GM12878 (cell line): Measurements from ENCODE around the gene ERI2. TPM values are rescaled to one million over a fixed set of nuclear protein-coding genes. Genes with fewer than 3 reads are reported as not detected.

Source experiments
- ATF7 ChIP-seq: fragments of 450-650 bp; IDR thresholded peaks from 2 replicates; pipeline ENCODE4 v1.6.1; 2016; ENCODE audit warnings: low read depth, mild to moderate bottlenecking
- BCL11A ChIP-seq: IDR thresholded peaks from 2 replicates; pipeline ENCODE4 v1.6.1; 2011; ENCODE audit warnings: low read depth, low read length
- CBX3 ChIP-seq: fragments of 200-600 bp; sonication (generic); IDR thresholded peaks from 2 replicates; pipeline ENCODE4 v1.6.1; 2016; ENCODE audit warnings: low read depth, borderline replicate concordance
- CREB1 ChIP-seq: IDR thresholded peaks from 2 replicates; pipeline ENCODE4 v1.6.1; 2012; ENCODE audit warnings: low read depth, mild to moderate bottlenecking, inconsistent platforms
- CREM ChIP-seq: IDR thresholded peaks from 2 replicates; pipeline ENCODE4 v1.6.1; 2014; ENCODE audit warnings: antibody characterized with exemption, low read depth
- EGR1 ChIP-seq, 2 experiments: IDR thresholded peaks; 1 replicate in 1 of 2; 2 replicates in 1 of 2; pipeline ENCODE4 v1.6.1; 2011 to 2012; ENCODE audit warnings: low read depth in 2 of 2, low read length in 2 of 2, borderline replicate concordance in 1 of 2, mild to moderate bottlenecking in 1 of 2, moderate library complexity in 1 of 2
- ESRRA ChIP-seq: IDR thresholded peaks from 2 replicates; pipeline ENCODE4 v1.6.1; 2012; ENCODE audit warnings: mild to moderate bottlenecking, low read length, improper control_type of control experiment
- EZH2 ChIP-seq: IDR thresholded peaks from 2 replicates; pipeline ENCODE4 v1.6.1; 2012; ENCODE audit warnings: low read depth, mild to moderate bottlenecking, control low read depth, inconsistent platforms, low read length, borderline replicate concordance; ENCODE audit not compliant: control insufficient read depth
- HDAC2 ChIP-seq: fragments of 200-600 bp; sonication (generic); IDR thresholded peaks from 2 replicates; pipeline ENCODE4 v1.6.1; 2017
- IKZF2 ChIP-seq, 2 experiments: fragments of 450-650 bp; IDR thresholded peaks; 2 replicates each; pipeline ENCODE4 v1.6.1; 2017; ENCODE audit warnings: mild to moderate bottlenecking in 2 of 2, moderate library complexity in 2 of 2
- IRF4 ChIP-seq: IDR thresholded peaks from 2 replicates; pipeline ENCODE4 v1.6.1; 2011; ENCODE audit warnings: low read depth, low read length
- MLLT1 ChIP-seq: fragments of 450-650 bp; IDR thresholded peaks from 2 replicates; pipeline ENCODE4 v1.6.1; 2016; ENCODE audit warnings: mild to moderate bottlenecking
- MTA3 ChIP-seq: IDR thresholded peaks from 2 replicates; pipeline ENCODE4 v1.6.1; 2012; ENCODE audit warnings: low read length, inconsistent platforms, borderline replicate concordance
- NKRF ChIP-seq: fragments of 450-650 bp; conservative IDR thresholded peaks from 2 replicates; pipeline ENCODE4 v1.6.1; 2017; ENCODE audit warnings: mild to moderate bottlenecking, moderate library complexity
- RB1 ChIP-seq: fragments of 450-650 bp; formaldehyde crosslinking; IDR thresholded peaks from 2 replicates; pipeline ENCODE4 v1.6.1; 2017; ENCODE audit warnings: mild to moderate bottlenecking, borderline replicate concordance
- RFX5 ChIP-seq: IDR thresholded peaks from 2 replicates; pipeline ENCODE4 v1.6.1; 2011; ENCODE audit warnings: low read depth, low read length, improper control_type of control experiment
- SKIL ChIP-seq: fragments of 450-650 bp; IDR thresholded peaks from 2 replicates; pipeline ENCODE4 v1.6.1; 2017; ENCODE audit warnings: mild to moderate bottlenecking, low read depth, inconsistent platforms; ENCODE audit not compliant: poor library complexity, severe bottlenecking
- TCF3 ChIP-seq: IDR thresholded peaks from 2 replicates; pipeline ENCODE4 v1.6.1; 2012; ENCODE audit warnings: low read depth, mild to moderate bottlenecking, low read length, borderline replicate concordance; ENCODE audit not compliant: insufficient read depth
- ZBTB11 ChIP-seq: fragments of 450-650 bp; formaldehyde crosslinking; IDR thresholded peaks from 2 replicates; pipeline ENCODE4 v1.5.0; 2022; ENCODE audit warnings: mild to moderate bottlenecking, missing genetic modification characterization
- ZNF217 ChIP-seq: fragments of 450-650 bp; IDR thresholded peaks from 2 replicates; pipeline ENCODE4 v1.6.1; 2017; ENCODE audit warnings: antibody characterized with exemption, mild to moderate bottlenecking
- ZZZ3 ChIP-seq: IDR thresholded peaks from 2 replicates; pipeline ENCODE4 v1.6.1; 2011; ENCODE audit warnings: low read depth; ENCODE audit not compliant: control insufficient read depth, insufficient read length
- polyA plus RNA-seq, 11 experiments: library from polyadenylated mRNA; depleted of rRNA in 4 of 11; unstranded in 6 of 11; stranded (reverse) in 5 of 11; fragments of >200 nt; fragmentation: Nextera tagmentation in 4 of 11; fragmentation: Illumina TruSeq in 1 of 11; extraction: Ambion mirVana in 4 of 11; extraction: Trizol in 1 of 11; gene quantifications; 1 replicate in 1 of 11; 2 replicates in 10 of 11; pipeline versions ENCODE4 v1.2.1 to v1.2.3, GENCODE V29; 2011 to 2016; ENCODE audit warnings: inconsistent platforms in 2 of 11, missing spikeins in 2 of 11, low read depth in 1 of 11
- total RNA-seq, 4 experiments: library from RNA; depleted of rRNA in 3 of 4; stranded (reverse); fragments of >200 nt in 3 of 4; fragmentation: Illumina TruSeq in 1 of 4; extraction: Trizol in 1 of 4; gene quantifications; 2 replicates each; pipeline versions ENCODE4 v1.2.1 to v1.2.3, GENCODE V29; 2013 to 2021

Gene ERI2
- total and polyA plus RNA-seq, 10 of the 15 experiments (the other 5 are each of a cell fraction or from before 2014, with no cell fraction given): 7.7 to 35.5 (median 19.2) TPM

- TF ChIP-seq ZBTB11 (CRISPR knock-in tag): no peak
- no peak for TF ChIP-seq SKIL
- TF ChIP-seq ZZZ3: no peak
- no peak; the same call in 1 of the 2 replicates for TF ChIP-seq CREM
- no peak for TF ChIP-seq IRF4
- no peak for TF ChIP-seq RFX5
- TF ChIP-seq MTA3: no peak
- 0 out of 2 replicates have a peak, but pooled peaks have one; percentile 52 for TF ChIP-seq HDAC2
- TF ChIP-seq EGR1 (IDR thresholded peaks at IDR 0.05; ENCODE audit: borderline replicate concordance in 1 of 2, low read depth in 2 of 2, low read length in 2 of 2): no peak
- TF ChIP-seq IKZF2 (IDR thresholded peaks at IDR 0.05): peak; percentile 82 to 91
- no peak for TF ChIP-seq CBX3
- no peak for TF ChIP-seq EZH2
- peak; percentile 49; the same call in 1 of the 2 replicates for TF ChIP-seq ZNF217
- peak; percentile 99 for TF ChIP-seq NKRF
- no peak for TF ChIP-seq ATF7
- TF ChIP-seq RB1: peak; percentile 17; the same call in 1 of the 2 replicates
- TF ChIP-seq ESRRA: no peak
- peak; percentile 61 for TF ChIP-seq MLLT1
- no peak for TF ChIP-seq BCL11A
- peak; percentile 50; the same call in 1 of the 2 replicates for TF ChIP-seq TCF3
- no peak; the same call in 1 of the 2 replicates for TF ChIP-seq CREB1
Measured at GRCh38 chr16:20806168-20807050, at the start of gene ERI2, which contains the start of gene REXO5 (continued).
